NCI-H510A treated with DMSO at 0.1 percent for 48 hours (cell line): Measurements from ENCODE around the gene MAGI1.
A peak's percentile ranks its signal among the peaks of the same experiment; 100 is the strongest.

Source experiments
- DNase-seq: peaks from one replicate; lab custom pipeline; 2025; lab: John Stamatoyannopoulos, UW

Gene MAGI1

DNA sequence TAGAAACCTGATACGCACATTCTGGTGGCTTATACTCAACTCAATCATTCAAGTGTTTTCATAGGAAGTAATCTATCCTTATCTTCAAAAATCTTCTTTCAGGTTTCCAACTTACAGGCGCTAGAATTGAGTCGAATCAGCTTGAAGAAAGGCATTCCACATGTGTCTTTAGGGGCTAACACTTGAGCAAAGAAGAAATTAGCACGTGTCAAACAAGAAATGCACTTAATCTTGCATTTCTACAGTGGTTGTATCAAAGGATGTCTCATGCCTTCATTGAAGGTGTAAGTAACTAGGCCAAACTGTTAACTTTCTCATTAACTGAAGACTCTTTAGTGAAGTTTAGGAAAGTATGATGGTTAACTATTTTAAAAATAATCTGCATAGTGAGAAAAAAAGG, 557.6 kb downstream of the MAGI1 start:
- no peak for DNase-seq

- no peak for DNase-seq
Measured at GRCh38 chr3:65479990-65480389, 558.7 kb downstream of the MAGI1 start.

DNA sequence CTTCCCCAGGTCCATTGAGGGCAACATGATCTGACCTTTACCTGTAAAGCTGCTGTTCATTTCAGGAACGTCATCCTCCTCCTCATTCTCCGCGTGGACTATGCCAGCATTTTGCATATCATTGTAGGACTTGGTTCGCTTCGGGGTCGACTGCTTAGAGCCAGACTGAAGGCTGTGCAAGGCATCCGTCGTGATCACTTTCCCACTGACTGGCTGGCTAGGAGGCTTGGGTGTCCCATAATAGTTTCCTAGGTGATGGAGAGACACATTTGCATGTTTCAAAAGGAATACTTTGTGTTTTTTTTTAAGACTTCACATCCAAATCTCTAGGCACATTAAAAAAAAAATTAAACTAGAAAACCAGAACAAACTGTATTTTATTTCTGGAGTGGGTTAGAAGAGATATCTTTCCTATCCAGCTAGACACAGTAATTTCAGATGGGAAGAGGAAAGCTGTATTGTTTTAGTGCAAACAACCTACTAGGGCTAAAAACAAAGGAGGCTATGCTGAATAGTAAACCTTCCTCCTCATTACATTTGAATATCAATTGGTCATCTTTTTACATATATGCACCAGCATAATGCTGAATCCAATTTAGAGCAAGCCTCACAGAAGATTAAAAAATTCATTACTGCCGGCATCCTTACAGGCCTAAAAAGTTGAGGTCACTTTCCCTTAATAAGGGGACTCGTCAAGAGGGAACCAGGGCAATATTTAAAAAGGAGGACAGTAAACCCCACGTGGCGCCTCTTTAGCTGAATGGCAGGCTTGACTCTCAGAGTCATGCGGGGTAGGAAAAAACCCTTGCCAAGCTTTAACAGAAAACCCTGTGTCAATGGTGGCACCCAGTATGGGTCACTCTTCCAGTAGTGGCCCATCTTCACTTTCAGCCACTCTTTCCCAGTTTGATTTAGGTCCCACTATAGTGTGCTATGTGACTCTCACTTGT, 559.9 kb downstream of the MAGI1 start:
- DNase-seq = no peak

GRCh38 chr3:65473736-65474135, 565.0 kb downstream of the MAGI1 start:
- DNase-seq = no peak

DNA sequence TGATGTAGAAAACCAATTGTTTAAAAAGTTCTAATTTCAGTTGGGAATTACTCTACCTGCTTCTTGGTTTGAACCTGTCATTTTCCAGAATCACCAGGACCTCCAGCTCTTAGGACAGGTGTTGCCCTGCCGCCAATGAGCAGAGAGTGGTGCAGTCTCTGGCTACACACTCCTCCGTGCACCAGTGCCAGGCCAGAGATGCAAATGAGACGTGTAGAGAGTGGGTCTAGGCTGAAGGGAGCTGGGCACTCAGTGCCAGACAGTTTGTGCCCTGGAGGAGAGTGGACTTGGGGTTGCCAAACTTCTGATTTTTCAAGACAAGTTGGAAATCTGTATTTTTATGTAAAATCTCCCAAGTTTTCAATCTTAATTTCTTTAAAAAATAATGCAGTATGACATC, 566.2 kb downstream of the MAGI1 start:
- DNase-seq = no peak

DNA sequence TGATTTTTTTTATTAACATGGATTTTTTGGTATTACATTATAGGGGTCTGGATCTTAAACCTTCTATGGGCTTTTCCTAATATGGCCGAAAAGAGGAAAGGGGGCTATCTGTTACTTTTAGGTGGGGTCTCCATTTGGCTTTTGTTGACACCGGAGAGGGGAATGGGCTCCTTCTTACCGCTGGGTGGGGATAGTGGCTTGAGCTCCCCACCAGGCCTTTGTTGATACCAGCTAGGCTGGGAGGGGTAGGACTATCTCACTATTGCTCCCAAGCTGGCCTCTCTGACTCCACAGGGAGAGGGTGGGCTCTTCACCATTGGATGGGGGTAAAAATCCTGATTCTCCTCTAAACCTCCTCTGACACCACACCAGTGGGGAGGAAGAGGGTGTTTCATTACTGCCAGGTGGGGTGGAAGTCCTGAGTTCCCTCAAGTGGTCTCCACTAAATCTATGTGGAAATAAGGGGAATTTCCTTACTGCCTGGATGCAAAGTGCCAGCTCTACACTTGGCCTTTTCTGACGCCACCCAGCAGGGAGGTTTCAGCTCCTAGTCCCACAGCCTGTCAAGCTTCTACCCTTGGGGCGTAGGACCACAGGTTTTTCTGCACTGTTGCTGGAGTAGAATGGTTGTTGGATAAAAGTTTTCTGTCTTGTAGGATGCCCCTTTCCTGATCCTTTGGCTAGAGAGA, 572.3 kb downstream of the MAGI1 start:
- no peak for DNase-seq

GRCh38 chr3:65449841-65450428, 588.8 kb downstream of the MAGI1 start:
- DNase-seq = no peak

DNA sequence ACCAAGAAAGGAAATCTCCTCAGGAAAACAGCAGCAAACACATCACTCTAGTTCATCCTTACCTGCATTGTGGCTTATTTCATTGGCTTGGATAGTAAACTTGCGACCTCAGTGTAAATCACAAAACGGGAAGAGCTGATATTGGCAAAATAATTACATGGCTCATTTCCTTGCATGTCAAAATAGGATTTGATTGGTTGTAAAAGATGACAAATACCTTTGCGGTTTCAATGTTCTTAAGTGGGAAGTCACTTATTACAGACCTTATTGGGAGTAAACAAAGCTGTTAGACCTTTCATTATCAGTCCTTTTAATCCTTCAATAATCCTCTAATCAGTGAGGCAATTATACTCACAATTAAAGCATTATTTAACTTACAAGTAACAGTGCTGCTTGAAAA, 590.6 kb downstream of the MAGI1 start:
- no peak for DNase-seq

DNA sequence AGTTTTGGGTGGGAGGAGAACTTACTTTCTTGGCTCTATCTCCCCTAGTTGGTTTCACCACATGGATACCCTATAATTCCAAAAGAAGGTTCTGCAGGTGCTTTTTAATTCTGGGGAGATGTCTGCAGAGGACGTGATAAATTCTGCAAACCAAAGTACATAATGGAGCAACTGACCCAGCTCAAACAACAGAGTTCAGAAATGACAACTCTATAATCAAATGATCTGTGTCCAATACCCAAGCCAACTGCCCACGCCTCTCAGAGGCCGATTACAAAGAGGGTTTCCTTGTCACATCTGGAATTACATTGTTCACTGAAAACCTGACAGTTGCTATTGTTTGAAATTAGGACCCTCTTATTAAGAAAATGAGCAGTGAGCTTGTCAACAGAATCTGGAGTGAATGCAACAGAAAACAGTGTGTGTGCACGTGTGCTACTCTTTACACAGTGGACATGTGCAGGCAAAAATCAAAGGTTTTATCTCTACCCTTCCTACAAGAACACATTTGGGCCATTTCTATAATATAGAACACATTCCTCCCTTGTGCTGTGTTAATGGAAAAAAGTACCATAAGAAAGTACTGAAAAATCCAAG, 593.0 kb downstream of the MAGI1 start:
- no peak for DNase-seq

DNA sequence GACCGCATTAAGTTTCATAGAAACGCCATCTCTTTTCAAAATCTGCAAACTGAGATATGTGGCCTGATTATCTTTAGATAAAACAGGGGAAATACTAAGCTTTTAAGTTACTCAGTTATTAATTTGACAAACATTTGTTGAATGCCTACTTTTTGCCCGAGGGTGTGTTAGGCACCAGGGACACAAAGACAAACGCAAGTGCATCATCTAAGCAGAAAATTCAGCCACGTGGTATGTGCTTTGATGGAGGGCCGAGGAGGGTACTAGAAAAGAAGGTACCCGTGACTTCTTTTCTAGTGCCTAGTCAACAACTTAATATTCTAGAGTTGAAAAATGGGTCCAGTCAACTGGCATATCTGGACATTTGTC, 594.3 kb downstream of the MAGI1 start:
- no peak for DNase-seq

GRCh38 chr3:65443739-65444446, 594.8 kb downstream of the MAGI1 start:
- DNase-seq = no peak

DNA sequence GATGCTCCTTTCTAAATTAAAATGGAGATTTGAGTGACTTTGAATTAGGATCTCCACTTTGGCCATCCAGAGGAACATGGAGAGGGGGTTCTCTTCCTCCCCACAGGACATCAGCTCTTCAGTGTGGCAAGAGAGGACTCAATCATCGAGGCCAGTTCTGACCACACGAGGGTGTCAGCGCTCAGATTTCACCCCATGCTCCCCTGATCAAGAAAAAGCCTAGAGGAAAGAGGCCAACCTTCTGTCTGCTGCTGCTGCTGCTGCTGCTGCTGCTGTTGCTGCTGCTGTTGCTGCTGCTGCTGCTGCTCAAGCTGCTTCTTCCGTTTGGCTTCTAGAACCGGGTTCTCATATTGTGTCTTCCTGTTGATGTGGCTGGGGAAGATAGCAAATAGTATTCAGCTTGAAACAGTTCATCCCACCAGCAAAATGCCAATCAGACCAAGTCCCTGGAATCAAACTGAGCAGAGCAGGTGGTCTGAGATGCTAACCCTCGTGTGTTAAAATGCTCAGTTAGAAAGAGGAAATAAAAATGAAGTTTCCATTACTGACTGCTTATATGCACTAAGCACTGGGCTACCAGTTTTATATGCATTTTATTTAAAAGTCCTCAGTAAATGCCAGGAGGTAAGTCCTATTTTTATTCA, 599.0 kb downstream of the MAGI1 start:
- peak; percentile 34 for DNase-seq

- DNase-seq = no peak
Measured at GRCh38 chr3:65438612-65439011, 600.1 kb downstream of the MAGI1 start.

DNA sequence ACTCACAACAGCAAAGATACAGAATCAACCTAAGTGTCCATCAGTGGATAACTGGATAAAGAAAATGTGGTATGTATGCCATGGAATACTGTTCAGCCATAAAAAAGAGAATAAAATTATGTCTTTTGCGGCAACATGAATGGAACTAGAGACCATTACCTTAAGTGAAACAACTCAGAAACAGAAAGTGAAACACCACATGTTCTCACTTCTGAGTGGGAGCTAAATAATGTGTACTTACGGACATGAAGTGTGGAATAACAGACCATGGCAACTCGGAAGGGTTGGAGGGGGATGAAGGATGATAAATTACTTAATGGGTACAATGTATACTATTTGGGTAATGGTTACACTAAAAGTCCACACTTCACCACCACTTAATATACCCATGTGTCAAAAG, 600.6 kb downstream of the MAGI1 start:
- no peak for DNase-seq

DNA sequence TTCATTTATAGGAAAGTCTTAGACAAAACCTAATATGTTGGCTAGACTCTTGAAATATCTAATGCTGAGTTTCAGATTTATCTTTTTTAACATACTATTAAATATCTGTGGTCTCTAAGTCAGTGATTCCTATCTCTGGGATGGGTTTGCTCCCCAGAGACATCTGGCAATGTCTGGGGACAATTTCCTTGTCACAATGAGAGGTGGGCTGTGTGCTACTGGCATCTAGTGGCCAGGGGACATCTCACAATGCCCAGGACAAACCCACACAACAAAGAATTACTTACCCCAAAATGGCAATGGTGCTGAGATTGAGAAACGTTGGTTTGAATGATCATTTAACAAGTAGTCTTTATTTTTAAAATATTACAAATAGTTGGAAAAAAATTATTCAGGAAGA, 602.1 kb downstream of the MAGI1 start:
- no peak for DNase-seq

- no peak for DNase-seq
Measured at GRCh38 chr3:65433480-65433879, 605.2 kb downstream of the MAGI1 start.

DNA sequence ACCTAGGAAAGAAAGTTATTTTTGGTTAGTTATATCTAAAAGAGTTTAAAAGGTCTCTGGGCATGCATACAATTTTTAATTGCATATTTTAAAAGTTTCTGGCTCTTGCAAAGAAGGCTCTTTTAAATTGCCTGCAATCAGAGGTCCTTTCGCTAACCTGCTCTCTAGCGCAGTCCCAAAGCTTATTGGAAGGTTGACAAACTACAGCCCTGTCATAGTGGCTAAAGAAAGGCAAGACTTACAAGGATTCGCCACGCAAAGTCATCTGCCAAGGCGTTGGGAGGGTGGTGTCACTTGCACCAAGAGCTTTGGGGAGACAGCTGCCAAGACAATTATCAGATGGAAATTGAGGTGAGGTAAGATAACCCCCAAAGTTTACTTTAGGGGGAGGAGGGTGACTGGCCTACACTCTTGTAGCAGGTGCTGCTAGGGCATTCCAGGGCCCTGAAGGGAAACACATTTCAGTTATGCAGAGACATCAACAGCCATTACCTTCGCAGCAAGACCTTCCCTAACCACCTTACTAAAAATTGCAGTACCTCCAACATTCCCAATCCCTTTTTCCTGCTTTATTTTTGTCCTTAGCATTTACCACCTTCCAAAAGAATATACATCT, 606.2 kb downstream of the MAGI1 start:
- no peak for DNase-seq

- no peak for DNase-seq
Measured at GRCh38 chr3:65425880-65426279, 612.8 kb downstream of the MAGI1 start.

DNA sequence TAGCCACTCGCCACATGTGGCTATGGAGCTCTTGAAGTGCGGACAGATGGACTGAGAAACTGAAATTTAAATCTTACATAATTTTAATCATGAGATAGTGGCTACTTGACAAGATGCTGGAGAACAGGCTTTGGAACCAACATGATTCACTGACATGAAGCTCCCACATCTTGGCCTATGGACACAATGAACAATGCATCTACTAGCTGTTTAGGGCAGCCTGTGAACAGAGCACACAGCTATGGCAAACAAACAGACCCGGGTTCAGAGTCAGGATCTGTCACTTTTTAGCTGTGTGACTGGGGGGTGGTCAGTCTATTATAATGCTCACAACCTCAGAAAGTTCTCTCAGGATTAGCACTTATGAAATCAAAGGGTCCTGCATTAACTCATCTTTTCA, 616.6 kb downstream of the MAGI1 start:
- no peak for DNase-seq

GRCh38 chr3:65419233-65419632, 619.5 kb downstream of the MAGI1 start:
- DNase-seq = no peak

- no peak for DNase-seq
Measured at GRCh38 chr3:65413891-65414290, 624.8 kb downstream of the MAGI1 start.
